ENCODE measurements around the gene LCN9. TPM values are rescaled to one million over a fixed set of nuclear protein-coding genes. Genes with fewer than 3 reads are reported as not detected.

Gene LCN9
- total RNA-seq, 1 donor from 2014 or later = not detected

DNA sequence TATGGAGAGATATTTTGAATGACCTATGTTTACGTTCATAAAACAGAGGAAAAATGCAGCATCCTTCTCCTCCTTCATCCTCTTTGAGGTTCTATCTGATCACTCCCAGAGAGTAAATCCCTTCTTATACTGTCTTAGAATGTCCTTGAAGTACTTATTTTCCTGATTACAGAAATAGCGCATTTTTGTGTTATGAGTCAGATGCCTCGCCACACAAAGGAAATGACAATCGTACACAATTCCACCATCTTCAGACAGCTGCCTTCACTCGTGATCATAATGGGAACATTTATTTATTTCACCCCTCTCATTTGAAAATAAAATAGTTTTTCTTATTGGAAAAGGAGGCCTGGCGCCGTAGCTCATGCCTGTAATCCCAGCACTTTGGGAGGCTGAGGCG, 21.4 kb upstream of the LCN9 start:
- ATAC-seq (ENCODE audit: poor library complexity) = no peak
- DNase-seq = no peak
- intact Hi-C loops (cut with DNase I) = no loop called here

DNA sequence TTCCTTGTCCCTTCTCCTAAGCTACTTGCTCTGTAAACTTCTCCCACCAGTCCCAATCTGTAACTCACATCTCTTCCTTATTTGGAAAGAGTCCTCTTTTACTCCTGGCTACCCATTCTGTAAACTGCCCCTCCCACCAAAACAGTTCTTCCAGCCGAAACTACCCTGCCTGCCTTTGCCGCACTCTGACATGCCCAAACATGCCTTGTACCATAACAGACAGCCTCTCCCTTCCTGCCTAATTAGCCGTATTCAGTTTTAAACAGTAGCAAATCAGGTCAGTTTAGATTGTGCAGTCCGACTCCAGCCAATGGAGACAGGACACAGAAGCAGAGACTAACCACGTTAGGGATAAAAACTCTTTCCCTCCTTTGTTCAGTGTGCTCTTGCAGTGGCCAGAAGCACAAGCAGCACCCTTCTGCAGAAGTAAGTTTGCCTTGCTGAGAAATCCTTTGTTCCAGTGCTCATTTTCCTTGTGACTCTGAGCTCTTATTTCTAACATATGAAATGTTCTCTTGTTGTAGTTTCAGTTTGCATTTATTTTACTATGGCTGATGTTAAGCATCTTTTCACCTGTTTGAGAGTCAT, 18.4 kb upstream of the LCN9 start:
- no peak for ATAC-seq (ENCODE audit: poor library complexity)

DNA sequence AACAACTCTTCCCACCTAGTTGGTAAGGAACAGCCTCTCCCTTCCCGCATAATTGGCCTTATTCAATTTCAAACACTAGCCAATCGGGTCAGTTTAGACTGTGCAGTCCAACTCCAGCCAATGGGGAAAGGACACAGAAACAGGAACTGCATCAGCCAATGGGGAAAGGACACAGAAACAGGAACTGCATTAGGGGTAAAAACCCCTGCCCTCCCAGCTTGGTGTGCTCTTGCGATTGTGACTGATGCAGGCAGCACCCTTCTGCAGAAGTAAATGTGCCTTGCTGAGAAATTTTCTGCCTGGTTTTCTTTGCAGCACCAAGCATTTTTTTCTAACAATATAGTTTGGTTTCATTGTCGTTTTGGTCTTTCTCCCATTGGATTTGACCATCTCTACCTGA, 15.2 kb upstream of the LCN9 start:
- intact Hi-C loops (cut with DNase I) = no loop called here
- ATAC-seq (ENCODE audit: poor library complexity) = no peak

More for the DNA sequence above, 18.4 kb upstream of the LCN9 start:
- intact Hi-C loops (cut with DNase I) = no loop called here
- no peak for DNase-seq

DNA sequence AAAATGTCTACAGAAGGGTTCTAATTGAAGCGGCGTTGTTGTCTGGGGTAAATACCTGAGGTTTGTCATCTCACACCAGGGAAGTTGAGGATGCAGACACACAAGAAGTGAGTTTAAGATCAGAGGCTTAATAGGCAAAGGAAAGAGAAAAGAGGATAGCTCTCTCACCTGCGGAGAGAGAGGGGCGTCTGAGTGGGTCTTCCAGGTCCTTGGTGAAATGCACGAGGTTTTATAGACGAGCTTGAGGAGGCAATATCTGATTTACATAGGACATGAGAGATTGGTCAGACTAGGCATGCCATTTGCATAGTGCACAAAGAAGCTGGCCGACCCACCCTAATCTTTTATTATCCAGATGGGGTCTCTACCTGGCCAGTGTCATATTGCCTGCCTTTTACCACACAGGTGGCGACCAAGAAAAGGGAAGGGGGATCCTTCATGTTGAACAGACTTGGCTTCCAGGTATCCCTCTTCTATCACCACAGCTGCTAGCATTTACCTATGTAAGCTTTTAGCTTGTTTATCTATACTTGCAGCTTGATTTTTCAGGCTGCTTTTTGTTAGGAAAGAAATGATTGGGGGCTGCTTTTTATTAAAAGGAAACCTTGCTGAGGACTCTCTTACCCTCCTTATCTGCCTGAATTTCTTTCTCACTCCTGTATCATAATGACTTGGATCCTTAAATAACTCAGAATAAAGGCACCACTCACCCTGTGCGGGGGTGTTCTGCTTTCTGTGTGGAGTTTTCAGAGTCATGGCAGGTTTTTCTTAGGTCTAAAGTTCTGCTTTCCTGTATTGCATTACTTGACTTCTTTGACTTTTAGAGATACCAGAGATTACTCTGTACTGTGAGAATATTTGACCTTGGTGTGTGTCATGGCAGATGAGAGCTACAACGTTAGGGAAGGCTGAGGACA, 14.4 kb upstream of the LCN9 start:
- no peak for DNase-seq
- no peak for ATAC-seq (ENCODE audit: poor library complexity)
- intact Hi-C loops (cut with DNase I) = no loop called here

More for the DNA sequence above, 15.2 kb upstream of the LCN9 start:
- DNase-seq = no peak

DNA sequence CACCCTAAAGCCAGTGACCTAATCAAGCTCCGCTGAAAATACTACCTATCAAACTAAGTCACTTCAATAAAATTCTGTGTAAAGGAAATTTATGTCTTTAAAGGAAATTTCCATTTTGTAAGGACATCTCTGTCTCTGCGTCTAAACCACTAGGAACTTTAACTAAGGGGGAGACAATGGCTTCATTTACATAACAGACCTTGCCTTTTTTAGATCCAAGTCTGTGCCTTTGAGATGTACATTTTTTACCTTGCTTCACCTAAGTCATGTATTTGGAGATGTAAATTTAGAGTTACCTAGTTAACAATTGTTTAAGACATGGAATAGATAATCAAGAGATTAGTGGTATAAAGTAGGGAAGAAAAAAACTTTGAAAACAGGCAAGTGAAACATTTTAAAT, 13.6 kb upstream of the LCN9 start:
- ATAC-seq (ENCODE audit: poor library complexity) = no peak
- intact Hi-C loops (cut with DNase I) = no loop called here
- DNase-seq = no peak

DNA sequence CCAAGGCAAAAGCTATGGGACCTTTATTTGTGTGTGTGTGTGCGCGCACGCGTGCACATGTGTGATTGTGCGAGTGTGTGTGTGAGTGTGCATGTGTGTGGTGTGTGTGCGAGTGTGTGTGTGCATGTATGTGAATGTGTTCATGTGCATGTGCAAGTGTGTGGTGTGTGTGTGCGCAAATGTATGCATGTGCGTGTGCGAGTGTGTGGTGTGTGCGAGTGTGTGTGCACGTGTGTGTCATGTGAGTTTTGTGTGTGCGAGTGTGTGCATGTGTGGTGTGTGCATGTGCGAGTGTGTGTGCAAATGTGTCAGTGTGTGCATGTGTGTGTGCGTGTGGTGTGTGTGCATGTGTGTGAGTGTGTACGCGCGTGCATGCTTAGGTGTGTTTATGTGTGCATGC, 12.7 kb upstream of the LCN9 start:
- DNase-seq (no peak), ATAC-seq (ENCODE audit: poor library complexity) (no peak)
- intact Hi-C loops (cut with DNase I) = no loop called here

DNA sequence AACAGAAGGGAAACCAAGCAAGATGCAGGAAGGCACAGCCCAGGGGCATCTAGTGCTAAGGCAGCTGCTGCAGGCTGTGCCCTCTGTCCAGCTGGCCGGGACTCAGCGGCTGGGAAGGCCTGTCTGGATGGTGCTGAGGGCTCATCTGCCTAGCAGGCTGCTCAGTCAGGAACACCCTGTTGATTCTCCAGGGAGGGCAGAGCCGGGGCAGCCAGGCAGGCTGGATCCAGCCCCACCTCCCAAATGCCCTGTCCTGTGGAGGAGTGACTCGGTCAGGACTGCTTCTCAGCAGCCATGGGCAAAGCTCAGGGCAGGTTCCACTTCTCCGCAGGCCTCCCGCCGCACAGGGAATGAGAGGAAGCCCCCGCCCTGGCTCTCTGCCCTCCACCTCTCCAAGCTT, 7.8 kb upstream of the LCN9 start:
- ATAC-seq (ENCODE audit: poor library complexity) (no peak), DNase-seq (no peak)
- intact Hi-C loops (cut with DNase I) = no loop called here

DNA sequence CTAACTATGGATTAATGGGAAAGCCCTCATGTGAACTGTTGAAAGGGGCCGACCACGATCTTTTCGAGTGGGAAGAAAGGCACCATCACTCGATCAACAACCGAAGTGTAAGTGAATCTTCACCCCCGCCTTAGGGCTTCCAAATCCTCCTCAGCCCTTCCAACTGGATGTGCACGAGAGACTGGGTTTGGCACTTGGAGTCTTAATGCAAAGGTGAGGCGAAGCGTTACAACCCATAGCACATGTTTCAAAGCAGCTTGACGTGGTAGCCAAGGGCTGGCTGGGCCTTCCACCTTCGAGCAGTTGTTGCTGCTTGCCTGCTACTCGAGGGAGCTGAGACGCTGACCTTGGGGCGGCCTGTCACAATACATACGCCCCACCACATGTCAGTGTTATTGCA, 5.7 kb upstream of the LCN9 start:
- intact Hi-C loops (cut with DNase I) = no loop called here
- no peak for DNase-seq

DNA sequence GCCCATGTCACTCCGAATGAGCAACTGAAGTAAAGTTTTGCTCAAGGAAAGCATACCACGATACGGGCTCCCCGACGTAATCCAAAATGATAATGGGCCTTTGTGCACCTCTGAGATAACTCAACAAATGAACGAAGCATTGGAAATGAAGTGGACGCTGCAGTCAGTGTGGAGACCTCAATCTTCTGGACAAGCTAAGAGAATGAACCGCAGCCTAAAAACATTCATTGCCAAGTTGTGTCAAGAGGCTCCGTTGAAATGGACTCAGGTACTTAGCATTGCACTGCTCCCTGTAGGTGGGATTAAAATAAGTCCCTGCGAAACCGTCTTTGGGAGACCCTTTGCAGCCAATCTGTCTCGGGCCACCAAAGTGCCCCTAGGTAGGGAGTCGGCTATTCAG, 3.9 kb upstream of the LCN9 start:
- ATAC-seq (ENCODE audit: poor library complexity) (no peak), DNase-seq (no peak)
- intact Hi-C loops (cut with DNase I) = no loop called here

More for the DNA sequence above, 5.7 kb upstream of the LCN9 start:
- no peak for ATAC-seq (ENCODE audit: poor library complexity)

DNA sequence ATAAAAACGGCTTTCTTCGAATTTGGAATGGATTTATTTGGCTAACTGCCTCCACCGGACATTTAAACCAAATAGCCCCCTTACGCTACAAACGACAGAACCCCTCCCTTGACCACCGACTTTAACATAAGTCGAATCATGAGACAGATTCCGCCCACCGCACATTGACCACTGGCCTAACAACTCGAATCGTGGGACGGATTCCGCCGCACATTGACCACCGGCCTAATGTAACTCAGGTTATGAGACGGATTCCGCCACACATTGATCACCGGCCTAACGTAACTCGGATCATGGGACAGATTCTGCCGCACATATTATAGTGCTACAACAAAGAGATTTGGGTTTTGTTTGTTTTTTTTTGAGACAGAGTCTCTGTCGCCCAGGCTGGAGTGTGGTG, 2.7 kb upstream of the LCN9 start:
- intact Hi-C loops (cut with DNase I) = no loop called here
- no peak for DNase-seq
- ATAC-seq (ENCODE audit: poor library complexity) = no peak

DNA sequence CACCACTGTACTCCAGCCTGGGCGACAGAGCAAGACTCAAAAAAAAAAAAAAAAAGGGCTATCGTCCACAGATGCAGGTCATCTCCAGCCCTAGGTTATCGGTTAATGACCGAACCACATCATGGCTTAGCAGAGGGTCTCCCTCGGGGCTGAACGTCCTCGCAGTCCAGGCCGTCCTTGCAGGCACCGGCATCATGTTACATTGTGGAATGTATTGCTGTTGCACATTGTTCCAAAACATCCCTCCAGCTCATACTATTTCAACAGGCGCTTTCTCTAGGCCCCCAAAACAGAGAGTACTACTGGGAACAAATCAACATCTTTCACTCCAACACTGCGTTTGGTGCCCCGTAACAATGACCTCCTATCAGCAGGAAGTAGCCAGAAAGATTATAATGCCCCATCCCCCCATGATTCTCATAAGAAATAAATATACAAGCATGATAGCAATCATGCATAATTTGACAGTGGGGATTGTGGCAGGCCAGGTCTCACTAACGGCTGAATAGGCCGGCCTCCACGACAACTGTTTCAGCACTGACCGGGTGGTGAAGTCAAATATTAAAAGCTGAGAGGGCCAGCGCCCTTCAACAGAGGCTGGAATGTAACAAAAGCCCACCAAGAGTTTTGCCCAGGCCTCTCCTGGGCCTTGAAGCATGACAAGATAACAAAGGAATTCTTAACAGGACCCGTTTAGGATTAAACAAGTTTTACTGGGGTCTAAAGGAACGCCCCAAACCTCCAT, 1.1 kb upstream of the LCN9 start:
- ATAC-seq (ENCODE audit: poor library complexity) (no peak), DNase-seq (no peak)
- intact Hi-C loops (cut with DNase I) = no loop called here

DNA sequence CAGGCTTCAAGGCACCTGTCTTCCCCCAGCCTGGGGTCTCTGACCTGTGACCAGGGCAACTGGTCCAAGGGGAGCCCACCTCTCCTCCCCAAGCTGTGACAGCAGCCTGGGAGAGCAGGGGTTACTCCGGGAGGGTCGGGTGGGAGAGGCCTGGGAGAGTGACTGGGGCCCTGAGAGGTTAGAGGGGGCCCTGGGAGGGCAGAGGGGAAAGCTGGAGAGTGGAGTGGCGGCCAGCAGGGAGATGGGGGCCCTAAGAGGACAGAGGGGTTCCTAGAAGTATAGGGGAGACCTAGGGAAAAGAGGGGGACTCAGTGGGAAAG, 302 bp downstream of the LCN9 start:
- no peak for DNase-seq
- no peak for ATAC-seq (ENCODE audit: poor library complexity)
- intact Hi-C loops (cut with DNase I) = no loop called here

DNA sequence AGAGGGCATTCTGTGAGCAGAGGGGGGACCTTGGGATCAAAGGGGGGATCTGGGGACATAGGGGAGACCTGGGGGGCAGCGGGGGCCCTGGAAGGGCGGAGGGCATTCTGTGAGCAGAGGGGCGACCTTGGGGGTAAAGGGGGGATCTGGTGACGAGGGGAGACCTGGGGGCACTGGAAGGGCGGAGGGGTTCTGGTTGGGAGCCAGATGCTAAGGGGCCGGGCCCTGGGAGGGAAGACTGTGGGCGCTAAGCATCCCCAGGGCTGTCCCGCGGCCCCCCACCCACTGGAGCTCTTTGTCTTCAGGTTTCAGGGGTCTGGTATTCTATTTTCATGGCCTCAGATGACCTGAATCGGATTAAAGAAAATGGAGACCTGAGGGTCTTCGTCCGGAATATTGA, 748 bp downstream of the LCN9 start:
- DNase-seq (no peak), ATAC-seq (ENCODE audit: poor library complexity) (no peak)
- intact Hi-C loops (cut with DNase I) = no loop called here

DNA sequence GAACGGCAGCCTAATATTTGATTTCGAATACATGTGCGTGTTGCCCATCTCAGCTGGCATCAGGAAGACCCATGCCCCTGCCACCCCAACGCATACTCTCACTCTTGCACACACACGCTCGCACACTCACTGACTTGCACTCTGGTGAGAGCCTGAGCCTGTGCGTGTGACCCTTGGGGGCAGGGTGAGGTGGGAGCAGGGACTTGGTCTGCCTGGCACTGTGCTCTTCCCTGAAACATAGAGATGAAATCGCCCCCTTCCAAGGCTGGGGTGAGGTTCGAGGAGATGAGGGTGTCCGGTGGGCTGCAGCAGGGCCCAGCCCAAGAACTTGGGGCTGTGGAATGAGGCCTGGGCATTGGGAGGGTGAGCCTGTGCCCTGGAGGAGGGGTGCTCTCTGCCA, 1.2 kb downstream of the LCN9 start:
- DNase-seq (no peak), ATAC-seq (ENCODE audit: poor library complexity) (no peak)
- intact Hi-C loops (cut with DNase I) = no loop called here

DNA sequence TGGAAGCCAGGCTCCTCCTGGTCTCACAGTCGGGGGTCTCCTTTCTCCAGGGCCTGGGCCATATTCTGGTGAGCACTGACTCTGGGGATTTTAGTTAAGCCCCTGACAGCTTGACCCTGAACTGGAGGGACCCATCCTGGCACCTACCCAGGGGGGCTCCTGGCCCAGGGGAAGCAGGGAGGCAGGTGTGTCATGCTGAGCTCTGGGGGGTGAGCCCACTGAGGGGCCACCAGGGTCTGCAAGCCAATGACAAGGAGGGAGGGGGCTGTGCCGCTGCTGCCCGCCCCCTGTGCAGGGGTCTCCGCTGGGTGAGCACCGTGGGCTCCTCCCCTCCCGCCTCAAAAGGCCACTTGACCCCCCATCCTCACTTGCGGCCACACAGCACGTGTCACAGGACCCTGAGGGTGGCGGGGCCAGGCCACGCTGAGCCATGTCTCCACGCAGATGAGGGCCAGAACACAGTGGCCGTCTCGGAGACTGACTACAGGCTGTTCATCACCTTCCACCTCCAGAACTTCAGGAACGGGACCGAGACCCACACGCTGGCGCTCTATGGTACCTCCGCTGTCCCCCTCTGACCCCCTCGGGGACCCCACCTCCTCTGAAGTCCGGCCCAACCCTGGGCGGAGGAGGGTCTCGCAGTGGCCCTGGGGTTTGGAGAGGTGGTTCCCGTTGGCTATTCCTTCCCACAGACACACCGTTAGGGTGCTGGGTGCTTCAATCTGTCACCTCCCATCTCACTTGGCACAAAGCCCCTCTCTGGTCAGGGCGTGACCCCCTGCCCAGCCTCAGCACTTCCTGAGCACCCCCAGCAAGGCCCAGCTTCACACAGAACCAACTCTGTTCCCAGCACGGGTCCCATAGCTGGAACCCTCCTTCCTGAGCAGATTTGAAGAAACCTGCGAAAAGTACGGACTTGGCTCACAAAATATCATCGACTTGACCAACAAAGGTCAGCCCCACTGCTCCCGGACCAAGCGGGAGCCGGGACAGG, 2.0 kb downstream of the LCN9 start:
- intact Hi-C loops (cut with DNase I) = no loop called here
- ATAC-seq (ENCODE audit: poor library complexity) (no peak), DNase-seq (no peak)

DNA sequence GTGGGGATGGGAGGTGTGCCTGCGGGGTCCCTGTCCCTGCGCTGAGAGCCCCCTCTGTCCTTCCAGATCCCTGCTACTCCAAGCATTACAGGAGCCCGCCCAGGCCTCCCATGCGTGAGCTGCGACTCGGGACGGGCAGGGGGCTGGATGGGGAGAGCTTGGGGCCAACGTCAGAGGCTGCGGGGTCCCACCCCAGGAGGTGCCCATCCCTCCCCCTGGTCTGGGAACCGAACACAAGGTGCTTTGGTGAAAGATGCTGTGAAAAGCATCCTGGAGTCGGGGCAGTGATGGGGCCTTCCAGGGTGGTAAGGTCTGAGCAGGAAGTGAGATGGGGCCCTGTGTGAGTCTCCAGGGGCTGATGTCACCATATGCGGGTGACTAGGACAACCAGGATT, 2.7 kb downstream of the LCN9 start:
- ATAC-seq (ENCODE audit: poor library complexity) = no peak
- DNase-seq = no peak

DNA sequence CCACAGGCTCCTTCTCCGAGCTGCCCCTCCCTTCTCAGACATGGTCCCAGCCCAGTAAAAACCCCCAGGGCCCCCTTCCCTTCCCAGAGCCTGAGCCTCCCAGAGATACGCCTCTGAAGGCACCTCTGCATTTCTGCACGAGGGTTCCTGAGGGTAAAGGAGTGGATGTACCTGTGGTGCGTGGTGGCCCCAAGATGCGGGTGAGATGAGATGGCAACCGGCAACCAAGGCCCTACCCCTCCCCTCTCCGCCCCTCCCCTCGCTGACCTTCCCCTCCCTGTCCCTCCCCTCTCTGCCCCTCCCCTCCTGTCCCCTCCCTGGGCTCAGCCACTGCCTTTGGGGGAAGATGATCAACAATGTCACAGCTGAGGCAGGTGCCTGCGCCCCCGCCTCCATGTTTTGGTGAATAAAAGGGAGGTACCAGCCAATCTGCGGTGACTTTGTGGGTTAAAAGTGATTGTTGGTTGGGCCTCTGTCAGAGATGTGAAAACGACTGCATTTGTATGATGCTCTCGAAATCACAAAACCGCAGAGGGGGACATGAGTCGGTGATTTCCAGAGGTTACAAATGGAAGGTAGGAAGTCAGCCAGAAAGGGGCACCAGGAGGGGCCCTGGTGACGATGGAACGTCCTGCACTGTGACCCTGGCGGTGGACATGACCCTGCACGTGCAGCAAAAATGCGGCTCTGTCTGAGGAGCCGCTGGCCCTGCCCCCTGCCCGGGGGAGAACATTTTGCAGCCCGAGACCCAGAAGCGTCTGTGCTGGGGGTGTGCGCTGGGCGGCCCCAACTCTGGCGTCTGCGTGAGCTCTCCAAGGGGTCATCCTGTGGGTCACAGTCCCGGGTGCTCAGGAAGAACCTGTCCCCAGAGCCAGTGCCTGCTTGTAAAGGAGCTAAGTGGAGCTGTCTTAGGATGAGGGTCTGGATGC, 3.7 kb downstream of the LCN9 start:
- intact Hi-C loops (cut with DNase I) = no loop called here
- DNase-seq = no peak

More for the DNA sequence above, 2.7 kb downstream of the LCN9 start:
- intact Hi-C loops (cut with DNase I) = no loop called here

More for the DNA sequence above, 3.7 kb downstream of the LCN9 start:
- ATAC-seq (ENCODE audit: poor library complexity) = no peak

Data from Right ventricle myocardium superior (tissue), 1 donor.